ENCODE data around the gene DYNC1I2.

- TF ChIP-seq CTCF (IDR thresholded peaks at IDR 0.05; ENCODE audit: insufficient read depth, low read depth, low read length) (no peak), EZH2 (IDR thresholded peaks at IDR 0.05; ENCODE audit: insufficient read depth, low read length) (no peak)
Measured at GRCh38 chr2:171671867-171672266, 15.4 kb upstream of the DYNC1I2 start.
